ENCODE measurements around the gene FCER1A. TPM values are rescaled to one million over a fixed set of nuclear protein-coding genes. Genes with fewer than 3 reads are reported as not detected.

Gene FCER1A
- total and polyA plus RNA-seq, 9 of the 15 experiments (the other 6 are each of a cell fraction or from before 2014, with no cell fraction given), result 0.04 TPM; not detected in 8

DNA sequence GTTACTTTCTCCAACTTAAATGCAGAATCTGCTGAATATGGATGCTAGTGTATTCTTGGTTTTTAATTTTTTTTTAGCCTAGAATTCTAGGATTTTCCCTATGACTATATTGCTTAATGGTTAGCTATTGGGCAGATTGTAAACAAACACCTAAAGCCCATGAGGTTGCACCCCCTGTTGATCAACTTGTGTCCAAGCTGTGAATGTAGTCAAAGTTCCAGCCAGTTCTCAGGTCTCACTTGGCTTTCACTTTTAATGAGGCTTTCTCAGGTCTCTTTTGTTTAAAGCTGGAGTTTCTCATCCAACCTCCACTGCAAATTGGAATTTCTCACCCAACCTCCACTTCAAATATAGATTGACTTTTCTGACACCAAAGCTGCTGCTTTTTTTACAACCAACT is 35.9 kb downstream of the FCER1A start:
- no TSS peak for BruUV-seq (replicated peaks)
- in situ Hi-C loops (cut with MboI), result no loop called here
- no peaks in the 10 kb centered on the region for H3K4me1 ChIP-seq (replicated peaks in 1 of 2; ENCODE audit: control insufficient read depth in 2 of 2, insufficient read depth in 2 of 2, low read length in 2 of 2)
- H3K4me3 ChIP-seq, result no peak overlapping the region
- CTCF ChIA-PET (ENCODE audit: low intra/inter-chr PET ratio), result no interaction called here
- intact Hi-C loops (cut with micrococcal nuclease), result no loop called here
- H3K27ac ChIP-seq (ENCODE audit: extremely low read depth, low read depth, low read length), result no peak overlapping the region
- no peaks in the 10 kb centered on the region for H3K9me3 ChIP-seq (replicated peaks; ENCODE audit: control insufficient read depth, insufficient read depth, low read depth, low read length)
- no peak for TF ChIP-seq HMGN3 (IDR thresholded peaks at IDR 0.05; ENCODE audit: borderline replicate concordance, extremely low read depth, insufficient read length, low read depth, low read length)
- TF ChIP-seq, protein P1, sequence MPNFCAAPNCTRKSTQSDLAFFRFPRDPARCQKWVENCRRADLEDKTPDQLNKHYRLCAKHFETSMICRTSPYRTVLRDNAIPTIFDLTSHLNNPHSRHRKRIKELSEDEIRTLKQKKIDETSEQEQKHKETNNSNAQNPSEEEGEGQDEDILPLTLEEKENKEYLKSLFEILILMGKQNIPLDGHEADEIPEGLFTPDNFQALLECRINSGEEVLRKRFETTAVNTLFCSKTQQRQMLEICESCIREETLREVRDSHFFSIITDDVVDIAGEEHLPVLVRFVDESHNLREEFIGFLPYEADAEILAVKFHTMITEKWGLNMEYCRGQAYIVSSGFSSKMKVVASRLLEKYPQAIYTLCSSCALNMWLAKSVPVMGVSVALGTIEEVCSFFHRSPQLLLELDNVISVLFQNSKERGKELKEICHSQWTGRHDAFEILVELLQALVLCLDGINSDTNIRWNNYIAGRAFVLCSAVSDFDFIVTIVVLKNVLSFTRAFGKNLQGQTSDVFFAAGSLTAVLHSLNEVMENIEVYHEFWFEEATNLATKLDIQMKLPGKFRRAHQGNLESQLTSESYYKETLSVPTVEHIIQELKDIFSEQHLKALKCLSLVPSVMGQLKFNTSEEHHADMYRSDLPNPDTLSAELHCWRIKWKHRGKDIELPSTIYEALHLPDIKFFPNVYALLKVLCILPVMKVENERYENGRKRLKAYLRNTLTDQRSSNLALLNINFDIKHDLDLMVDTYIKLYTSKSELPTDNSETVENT (CRISPR knock-in tag; IDR thresholded peaks at IDR 0.05), result no peak
- no peak overlapping the region for H3K4me2 ChIP-seq (ENCODE audit: insufficient read depth, low read length)
- no peak overlapping the region for H2AFZ ChIP-seq (ENCODE audit: low read depth, low read length)
- H3K9ac ChIP-seq (ENCODE audit: insufficient read depth in 1 of 2, low read depth in 2 of 2, low read length in 2 of 2), result no peak overlapping the region
- H3K79me2 ChIP-seq (ENCODE audit: control insufficient read depth, insufficient read depth, low read length), result no peaks in the 10 kb centered on the region
- H3K27me3 ChIP-seq (ENCODE audit: control insufficient read depth in 2 of 2, insufficient read depth in 2 of 2, low read length in 2 of 2), result no peaks in the 10 kb centered on the region
- POLR2A ChIA-PET, result no interaction called here
- ATAC-seq, result no peak
- no peaks in the 10 kb centered on the region for H3K36me3 ChIP-seq (ENCODE audit: control insufficient read depth, insufficient read depth, low read length)
- DNase-seq (ENCODE audit: extremely low read depth in 1 of 4, low spot score in 3 of 4), result no peak
- no peaks in the 10 kb centered on the region for H4K20me1 ChIP-seq (replicated peaks; ENCODE audit: control insufficient read depth, insufficient read depth, low read length)
- FAIRE-seq, result no peak
- H3K9me1 ChIP-seq (ENCODE audit: control insufficient read depth, insufficient read depth, low read length), result no peaks in the 10 kb centered on the region

DNA sequence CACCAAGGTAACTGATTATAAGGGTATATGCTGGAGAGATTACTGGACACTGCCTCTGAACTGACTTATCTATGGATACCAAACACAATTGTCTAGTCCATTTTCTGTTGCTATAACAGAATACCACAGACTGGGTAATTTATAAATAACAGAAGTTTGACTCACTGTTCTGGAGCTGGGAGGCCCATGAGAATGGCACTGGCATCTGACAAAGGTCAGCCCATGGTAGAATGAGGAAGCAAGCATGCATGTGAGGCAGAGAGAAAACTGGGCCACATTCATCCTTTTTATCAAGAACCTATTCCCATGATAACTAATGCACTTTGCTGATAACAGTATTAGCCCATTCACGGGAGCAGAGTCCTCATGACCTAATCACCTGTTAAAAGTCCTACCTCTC is 37.4 kb downstream of the FCER1A start:
- H3K79me2 ChIP-seq (ENCODE audit: control insufficient read depth, insufficient read depth, low read length), result no peaks in the 10 kb centered on the region
- H3K4me3 ChIP-seq, result no peak overlapping the region
- in situ Hi-C loops (cut with MboI), result no loop called here
- ChIA-PET POLR2A (interaction anchor here (0.8 kb wide), 1 partner anchor 355 kb away, joined by 3 read pairs; no protein-coding TSS in a partner anchor), CTCF (ENCODE audit: low intra/inter-chr PET ratio) (no interaction called here)
- no peaks in the 10 kb centered on the region for H3K36me3 ChIP-seq (ENCODE audit: control insufficient read depth, insufficient read depth, low read length)
- H3K9me3 ChIP-seq (replicated peaks; ENCODE audit: control insufficient read depth, insufficient read depth, low read depth, low read length), result no peaks in the 10 kb centered on the region
- DNase-seq (ENCODE audit: extremely low read depth in 1 of 4, low spot score in 3 of 4), result no peak
- BruUV-seq (replicated peaks), result no TSS peak
- ATAC-seq, result no peak
- no peaks in the 10 kb centered on the region for H3K9me1 ChIP-seq (ENCODE audit: control insufficient read depth, insufficient read depth, low read length)
- H2AFZ ChIP-seq (ENCODE audit: low read depth, low read length), result no peak overlapping the region
- FAIRE-seq, result no peak
- no peaks in the 10 kb centered on the region for H4K20me1 ChIP-seq (replicated peaks; ENCODE audit: control insufficient read depth, insufficient read depth, low read length)
- H3K27ac ChIP-seq (ENCODE audit: extremely low read depth, low read depth, low read length), result no peak overlapping the region
- WGBS (ENCODE audit: insufficient coverage, low coverage, missing lambda C conversion rate), result 6% methylated on average over 1 of the region's 1 CpG
- H3K4me1 ChIP-seq (replicated peaks in 1 of 2; ENCODE audit: control insufficient read depth in 2 of 2, insufficient read depth in 2 of 2, low read length in 2 of 2), result no peaks in the 10 kb centered on the region
- H3K4me2 ChIP-seq (ENCODE audit: insufficient read depth, low read length), result no peak overlapping the region
- no peaks in the 10 kb centered on the region for H3K27me3 ChIP-seq (ENCODE audit: control insufficient read depth in 2 of 2, insufficient read depth in 2 of 2, low read length in 2 of 2)
- H3K9ac ChIP-seq (ENCODE audit: insufficient read depth in 1 of 2, low read depth in 2 of 2, low read length in 2 of 2), result no peak overlapping the region
- intact Hi-C loops (cut with micrococcal nuclease), result no loop called here
- TF ChIP-seq NFRKB (IDR thresholded peaks at IDR 0.05; ENCODE audit: low read depth) (no peak), MECOM (CRISPR knock-in tag; IDR thresholded peaks at IDR 0.05) (no peak), ZNF282 (CRISPR knock-in tag; IDR thresholded peaks at IDR 0.05) (no peak), SIRT6 (IDR thresholded peaks at IDR 0.05; ENCODE audit: low read depth, low read length) (no peak), HBP1 (CRISPR knock-in tag; IDR thresholded peaks at IDR 0.05) (no peak), MTA3 (IDR thresholded peaks at IDR 0.05; ENCODE audit: borderline replicate concordance) (no peak), ARID1B (IDR thresholded peaks at IDR 0.05) (no peak), KDM2B (CRISPR knock-in tag; IDR thresholded peaks at IDR 0.05) (no peak), STAT5B (CRISPR knock-in tag; IDR thresholded peaks at IDR 0.05) (no peak), RBM39 (optimal IDR thresholded peaks at IDR 0.05; ENCODE audit: low read depth, low read length) (no peak)
